ENCODE results near the gene ABCG1. TPM values are rescaled to one million over a fixed set of nuclear protein-coding genes. Genes with fewer than 3 reads are reported as not detected.
A peak's percentile ranks its signal among the peaks of the same experiment; 100 is the strongest.

Gene ABCG1
- total RNA-seq, 1 donor from 2014 or later, result 111 TPM

DNA sequence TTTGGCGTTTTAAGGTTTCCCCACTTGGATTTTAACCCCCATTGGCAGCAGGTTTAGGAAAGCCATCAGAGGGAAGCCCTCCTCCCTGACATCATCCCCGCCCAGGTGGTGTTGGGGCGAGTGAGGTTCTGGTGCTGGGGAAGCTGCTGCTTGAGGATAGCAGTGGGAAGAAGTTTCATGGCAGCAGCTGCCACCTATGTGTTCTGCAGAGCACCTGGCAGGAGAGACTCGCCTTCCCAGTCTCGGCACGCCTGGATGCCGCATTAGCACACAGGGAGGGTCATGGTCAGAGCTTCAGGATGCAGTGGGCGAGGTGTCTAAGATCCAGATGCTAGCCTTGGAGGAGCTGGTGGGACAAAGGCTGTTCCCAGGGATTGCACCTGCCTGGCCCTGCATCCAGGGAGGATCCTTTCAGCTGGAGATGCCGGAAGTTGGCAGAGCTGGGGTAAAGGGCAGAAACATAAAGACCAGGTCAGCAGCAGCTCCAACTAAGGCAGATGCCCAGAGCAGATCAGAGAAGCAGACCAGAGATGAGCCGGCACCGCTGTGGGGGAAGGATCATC, 33.9 kb downstream of the ABCG1 start:
- no peak for DNase-seq

GRCh38 chr21:42253466-42253865, 34.5 kb downstream of the ABCG1 start:
- no peak for DNase-seq

- DNase-seq, result no peak
These were observed 35.1 kb downstream of the ABCG1 start for GRCh38 chr21:42254083-42254482.

GRCh38 chr21:42254651-42255601, 36.0 kb downstream of the ABCG1 start:
- DNase-seq, result no peak

- DNase-seq, result no peak
These were observed 36.9 kb downstream of the ABCG1 start for GRCh38 chr21:42255825-42256224.

DNA sequence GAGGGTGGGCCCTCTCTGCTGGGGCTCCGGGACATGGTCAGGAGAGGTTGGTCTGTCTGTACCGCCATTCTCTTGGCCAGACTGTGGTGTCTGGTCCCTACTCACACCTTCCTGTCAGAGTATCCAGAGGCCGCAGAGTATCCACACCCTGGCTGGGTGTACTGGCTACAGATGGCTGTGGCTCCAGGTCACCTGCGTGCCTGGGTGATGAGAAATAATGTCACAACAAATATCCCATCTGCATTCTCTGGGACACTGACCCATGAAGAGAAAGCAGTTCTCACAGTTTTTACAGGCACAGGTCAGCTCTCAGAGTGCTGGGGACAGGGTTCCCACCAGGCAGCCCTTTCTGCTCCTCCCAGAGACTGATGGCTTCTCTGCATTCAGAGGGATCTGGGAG, 37.4 kb downstream of the ABCG1 start:
- no peak for DNase-seq

DNA sequence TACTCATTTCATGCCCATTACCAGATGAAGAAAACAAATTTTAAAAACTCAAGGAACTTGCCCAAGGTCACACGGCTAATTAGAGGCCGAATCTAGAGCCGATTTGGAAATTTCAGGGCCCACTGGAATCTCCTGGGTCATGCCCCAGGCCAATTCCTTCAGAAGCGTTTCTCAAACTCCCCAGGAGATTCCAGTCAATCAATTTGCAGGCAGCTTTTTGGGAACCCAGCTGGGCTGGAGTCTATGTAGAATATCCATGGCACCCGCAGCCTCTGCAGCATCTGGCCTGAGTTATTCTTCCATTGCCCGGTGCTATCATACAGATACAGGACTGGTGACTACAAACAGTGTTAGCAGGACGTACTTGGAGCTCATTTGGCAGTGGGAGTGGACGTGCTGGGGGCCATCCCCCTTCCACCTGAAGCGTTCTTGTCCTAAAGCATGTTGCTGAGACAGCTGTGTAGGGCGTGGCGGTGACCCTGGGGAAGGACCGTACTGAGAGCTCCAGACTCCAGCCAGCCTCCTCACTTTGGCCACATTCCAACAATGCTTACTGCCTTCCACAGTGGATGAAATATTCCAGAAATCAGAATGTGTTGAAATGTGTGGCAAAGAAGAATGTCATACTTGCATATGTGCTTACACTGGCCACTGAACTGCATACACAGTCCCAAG, 38.3 kb downstream of the ABCG1 start:
- no peak for DNase-seq

- DNase-seq, result peak; percentile 78
These were observed 39.4 kb downstream of the ABCG1 start for GRCh38 chr21:42258150-42258884.

DNA sequence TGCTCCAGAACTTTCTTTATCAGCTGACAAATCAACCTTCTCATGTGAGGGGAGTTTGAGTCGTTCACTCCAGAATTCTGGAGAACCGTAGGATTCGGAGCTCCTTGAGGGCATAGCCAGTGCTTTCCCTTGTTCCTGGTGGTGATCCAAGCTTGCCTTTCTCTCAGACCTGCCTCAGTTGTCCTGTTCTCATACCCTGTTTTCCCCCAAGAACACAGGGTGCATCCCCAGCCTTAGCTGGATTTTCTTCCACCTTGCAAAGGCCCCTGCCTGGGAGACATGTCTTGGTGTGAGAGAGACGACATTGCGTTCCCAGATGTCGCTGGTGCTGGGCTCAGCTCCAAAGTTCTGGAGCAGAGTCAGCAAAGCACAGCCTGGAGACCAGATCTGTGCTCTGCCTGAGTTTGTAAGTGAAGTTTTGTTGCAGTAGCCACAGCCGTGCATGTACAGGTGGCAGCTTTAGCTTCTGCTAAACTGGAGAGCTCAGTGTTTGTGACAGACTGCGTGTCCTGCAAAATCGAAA, 40.0 kb downstream of the ABCG1 start:
- DNase-seq, result no peak

DNA sequence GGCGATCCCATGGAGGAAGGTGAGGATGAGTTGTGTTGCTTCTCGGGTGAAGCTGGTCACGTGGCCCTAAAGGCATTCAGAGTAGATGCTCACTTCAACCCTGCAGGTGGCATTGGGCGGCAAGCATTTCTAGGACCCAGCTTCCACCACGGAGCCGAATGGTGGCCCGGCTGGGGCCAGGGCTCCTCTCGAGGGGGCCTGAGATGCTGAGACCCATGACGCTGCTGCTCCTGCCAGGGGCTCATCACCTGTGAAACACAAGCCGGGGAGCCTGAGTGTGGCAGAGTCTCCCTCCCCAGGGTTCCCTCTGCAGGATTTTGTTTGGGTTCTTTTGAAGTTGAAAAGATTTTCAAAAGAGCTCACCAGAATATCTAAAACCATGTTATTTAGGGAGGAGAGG, 41.2 kb downstream of the ABCG1 start:
- DNase-seq, result no peak

DNA sequence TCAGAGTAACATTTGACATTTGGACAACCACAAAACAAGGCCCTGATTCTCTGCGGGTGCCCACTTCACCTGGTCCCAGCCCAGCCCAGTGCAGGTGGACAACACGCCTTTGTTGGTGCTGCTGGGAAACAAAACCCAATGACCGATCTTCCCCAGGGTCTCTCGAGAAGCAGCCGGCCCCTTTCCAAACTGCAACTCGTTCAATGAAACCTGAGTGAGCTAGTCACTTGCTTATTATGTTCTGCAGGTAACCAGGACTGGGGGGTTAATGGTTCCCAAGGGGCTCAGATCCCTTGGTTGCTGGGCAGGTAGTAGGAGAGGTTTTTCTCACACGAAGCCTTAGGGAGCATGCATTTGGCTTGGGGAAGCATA, 42.9 kb downstream of the ABCG1 start:
- no peak for DNase-seq

GRCh38 chr21:42262831-42263231, 43.9 kb downstream of the ABCG1 start:
- DNase-seq, result peak; percentile 91

DNA sequence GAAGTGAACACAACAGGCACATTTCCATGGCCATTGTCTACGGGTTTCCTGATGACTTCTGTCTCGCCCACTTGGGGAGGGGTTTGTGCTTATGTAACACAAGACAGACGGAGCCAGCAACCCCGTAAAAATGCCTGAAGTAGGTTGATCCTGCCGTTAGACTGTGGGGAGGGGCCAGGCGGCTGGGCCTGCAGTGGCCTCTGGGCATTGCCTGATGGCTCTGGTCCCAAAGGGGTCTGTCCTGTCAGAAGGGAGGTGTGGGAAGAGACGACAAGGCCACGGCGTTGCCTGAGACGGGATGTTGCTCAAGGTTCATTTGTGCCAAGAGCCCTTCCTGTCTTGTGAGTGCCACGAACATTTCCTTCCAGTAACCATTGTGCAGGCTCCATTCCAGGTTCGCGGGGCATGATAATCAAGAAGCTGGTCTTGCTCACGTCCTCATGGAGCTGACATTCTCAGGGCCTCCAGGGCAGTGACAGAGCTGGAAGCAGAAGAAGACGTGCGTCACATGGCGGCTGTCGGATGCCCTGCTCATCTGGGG, 44.7 kb downstream of the ABCG1 start:
- DNase-seq, result peak; percentile 94

DNA sequence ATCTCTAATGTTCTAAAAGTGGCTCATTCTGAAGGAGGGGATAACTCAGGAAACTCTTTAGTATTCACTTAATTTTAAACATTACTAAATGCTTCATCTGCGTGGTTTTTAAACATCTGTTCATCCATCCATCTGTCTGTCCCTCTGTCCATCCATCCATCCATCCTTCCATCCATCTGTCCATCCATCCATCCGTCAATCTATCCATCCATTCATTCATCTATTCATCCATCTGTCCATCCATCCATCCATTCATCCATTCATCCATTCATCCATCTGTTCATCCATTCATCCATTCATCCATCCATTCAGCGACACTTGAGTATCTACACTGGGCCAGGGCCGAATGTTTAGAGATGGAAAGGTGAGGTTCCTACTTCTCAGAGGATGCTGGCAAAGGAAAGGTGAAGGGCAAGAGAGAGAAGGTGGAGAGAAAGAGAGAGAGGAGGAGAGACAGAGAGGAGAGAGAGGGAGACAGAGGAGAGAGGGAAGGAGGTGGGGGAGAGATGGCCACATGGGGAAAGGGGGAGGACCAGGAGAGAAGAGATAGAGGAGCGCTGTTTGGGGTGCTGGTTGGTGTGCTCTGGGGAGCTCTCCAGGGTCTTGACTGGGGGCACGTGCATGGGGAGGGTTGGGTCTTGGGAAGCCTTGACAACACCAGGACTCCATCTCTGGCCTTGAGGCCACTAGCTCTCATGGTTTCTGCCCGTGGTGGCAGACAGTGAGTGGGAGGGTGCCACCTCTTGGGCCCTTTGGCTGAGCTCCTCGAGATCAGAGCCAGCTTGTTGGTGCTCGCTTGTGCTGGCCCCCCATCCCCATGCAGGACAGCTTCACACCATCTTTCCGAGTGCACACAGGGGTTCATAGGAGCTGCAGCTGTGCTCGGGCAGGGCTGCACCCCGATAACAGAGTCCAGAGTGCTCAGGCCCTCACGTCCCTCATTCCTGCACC, 45.6 kb downstream of the ABCG1 start:
- DNase-seq, result no peak

DNA sequence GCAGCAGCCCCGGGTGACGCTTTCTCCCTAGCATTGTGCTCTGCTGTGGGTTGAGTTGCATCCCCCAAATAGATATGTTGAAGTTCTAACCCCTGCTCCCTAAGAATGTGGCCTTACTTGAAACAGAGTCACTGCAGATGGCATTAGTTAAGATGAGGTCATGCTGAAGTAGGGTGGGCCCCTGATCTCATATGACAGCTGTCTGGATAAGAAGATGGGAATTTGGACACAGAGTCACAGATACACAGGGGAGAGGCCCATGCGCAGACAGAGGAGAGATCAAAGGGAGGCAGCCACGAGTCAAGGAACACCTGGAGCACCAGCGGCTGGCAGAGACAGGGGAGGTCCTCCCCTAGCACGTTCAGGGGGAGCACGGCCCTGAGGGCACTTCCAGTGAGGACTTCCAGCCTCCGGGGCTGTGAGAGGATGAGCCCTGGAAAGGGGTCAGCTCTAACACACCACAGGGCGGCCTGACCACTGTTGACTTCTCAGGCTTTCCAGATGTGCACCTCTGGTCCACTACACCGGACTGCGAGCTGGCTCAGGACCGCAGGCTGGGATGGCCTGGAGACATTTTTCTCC, 46.4 kb downstream of the ABCG1 start:
- DNase-seq, result no peak

GRCh38 chr21:42266971-42267556, 48.1 kb downstream of the ABCG1 start:
- no peak for DNase-seq

- DNase-seq, result peak; percentile 16
These were observed 50.4 kb downstream of the ABCG1 start for GRCh38 chr21:42269386-42269785.

- no peak for DNase-seq
These were observed 52.1 kb downstream of the ABCG1 start for GRCh38 chr21:42271065-42271464.

DNA sequence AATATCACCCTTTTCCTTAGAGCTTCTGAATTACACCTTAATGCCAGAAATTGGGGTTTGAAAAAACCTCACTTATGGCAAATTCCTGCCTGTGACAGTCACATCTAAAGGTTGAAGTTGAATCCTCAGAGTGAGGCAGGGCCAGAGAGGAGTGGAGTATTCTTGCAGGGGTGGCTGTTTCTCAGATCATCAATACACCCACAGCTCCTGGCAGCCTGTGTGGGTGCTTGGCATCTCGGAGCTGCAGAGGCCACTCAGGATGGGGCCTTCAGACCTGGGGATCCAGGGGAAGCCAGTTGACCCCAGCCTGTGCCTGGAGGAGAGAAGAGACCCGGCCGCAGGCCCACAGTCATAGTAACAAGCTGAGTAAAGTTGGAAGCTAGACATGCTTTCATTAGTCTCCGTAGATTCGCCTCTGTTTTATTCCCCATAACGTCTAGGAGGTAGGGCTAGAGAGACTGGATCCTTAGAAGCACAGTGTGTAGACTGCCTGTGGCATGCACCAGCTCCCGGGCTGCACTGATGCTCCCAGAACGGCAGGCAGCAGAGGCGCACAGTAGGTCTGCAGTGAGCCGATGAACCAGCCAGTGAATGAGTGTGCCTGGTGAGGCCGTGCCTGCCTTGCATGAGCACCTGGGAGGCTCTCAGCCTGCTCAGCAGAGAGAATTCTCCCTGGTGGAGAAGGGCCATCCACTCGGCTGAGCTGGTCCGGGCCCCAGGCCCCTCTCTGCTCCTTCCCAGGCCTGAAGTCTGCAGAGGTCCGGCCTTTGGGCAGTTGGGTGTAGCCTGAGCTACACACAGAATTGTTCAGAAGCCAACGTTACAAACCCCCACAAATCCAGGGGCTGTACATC, 53.4 kb downstream of the ABCG1 start:
- no peak for DNase-seq
